ENCODE data around the gene PRICKLE4.

DNA sequence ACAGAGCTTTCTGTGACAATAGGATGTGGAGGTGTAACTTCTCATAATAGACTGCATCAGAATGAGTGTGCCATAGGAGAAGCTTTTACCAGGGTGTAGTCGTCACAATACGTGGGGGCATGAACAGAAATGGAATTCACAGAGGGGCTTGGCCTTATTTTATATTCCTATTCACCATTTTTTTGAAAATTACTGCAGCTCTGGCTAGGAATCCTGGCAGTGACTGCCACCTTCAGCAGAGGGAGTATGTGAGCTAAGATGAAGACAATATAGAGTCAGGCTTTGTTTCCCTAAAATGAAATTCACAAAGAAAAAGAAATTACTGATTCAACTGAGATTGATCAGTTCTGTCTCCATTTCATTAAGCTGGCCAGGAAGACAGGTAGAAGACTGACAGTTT lies 20.8 kb downstream of the PRICKLE4 start:
- TF ChIP-seq EZH2 (IDR thresholded peaks at IDR 0.05; ENCODE audit: insufficient read depth, poor library complexity, severe bottlenecking) (no peak), EZH2phosphoT487 (IDR thresholded peaks at IDR 0.05; ENCODE audit: insufficient read depth, low read depth) (no peak)

All from GM23248 (cell line).